Measurements from ENCODE around the gene TTYH2.

Gene TTYH2

DNA sequence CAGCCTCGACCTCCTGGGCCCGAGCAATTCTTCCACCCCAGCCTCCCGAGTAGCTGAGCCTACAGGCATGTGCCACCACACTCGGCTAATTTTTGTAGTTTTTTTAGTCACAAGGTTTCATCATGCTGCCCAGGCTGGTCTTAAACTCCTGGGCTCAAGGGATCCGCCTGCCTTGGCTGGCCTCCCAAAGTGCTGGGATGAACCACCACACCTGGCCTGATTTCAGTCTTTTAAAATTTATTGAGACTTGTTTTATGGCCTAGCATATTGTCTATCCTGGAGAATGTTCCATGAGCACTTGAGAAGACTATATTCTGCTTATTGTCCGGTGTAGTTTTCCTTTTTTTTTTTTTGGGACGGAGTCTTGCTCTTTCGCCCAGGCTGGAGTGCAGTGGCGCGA is 79.1 kb downstream of the TTYH2 start:
- no peak for DNase-seq (ENCODE audit: low read depth)
- H3K4me3 ChIP-seq (ENCODE audit: low read depth, low read length) = no peak overlapping the region
- TF ChIP-seq, protein P1, sequence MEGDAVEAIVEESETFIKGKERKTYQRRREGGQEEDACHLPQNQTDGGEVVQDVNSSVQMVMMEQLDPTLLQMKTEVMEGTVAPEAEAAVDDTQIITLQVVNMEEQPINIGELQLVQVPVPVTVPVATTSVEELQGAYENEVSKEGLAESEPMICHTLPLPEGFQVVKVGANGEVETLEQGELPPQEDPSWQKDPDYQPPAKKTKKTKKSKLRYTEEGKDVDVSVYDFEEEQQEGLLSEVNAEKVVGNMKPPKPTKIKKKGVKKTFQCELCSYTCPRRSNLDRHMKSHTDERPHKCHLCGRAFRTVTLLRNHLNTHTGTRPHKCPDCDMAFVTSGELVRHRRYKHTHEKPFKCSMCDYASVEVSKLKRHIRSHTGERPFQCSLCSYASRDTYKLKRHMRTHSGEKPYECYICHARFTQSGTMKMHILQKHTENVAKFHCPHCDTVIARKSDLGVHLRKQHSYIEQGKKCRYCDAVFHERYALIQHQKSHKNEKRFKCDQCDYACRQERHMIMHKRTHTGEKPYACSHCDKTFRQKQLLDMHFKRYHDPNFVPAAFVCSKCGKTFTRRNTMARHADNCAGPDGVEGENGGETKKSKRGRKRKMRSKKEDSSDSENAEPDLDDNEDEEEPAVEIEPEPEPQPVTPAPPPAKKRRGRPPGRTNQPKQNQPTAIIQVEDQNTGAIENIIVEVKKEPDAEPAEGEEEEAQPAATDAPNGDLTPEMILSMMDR (IDR thresholded peaks at IDR 0.05; ENCODE audit: low read depth, low read length) = no peak
- TF ChIP-seq MYC (IDR thresholded peaks at IDR 0.05; ENCODE audit: low read depth, low read length) = no peak

DNA sequence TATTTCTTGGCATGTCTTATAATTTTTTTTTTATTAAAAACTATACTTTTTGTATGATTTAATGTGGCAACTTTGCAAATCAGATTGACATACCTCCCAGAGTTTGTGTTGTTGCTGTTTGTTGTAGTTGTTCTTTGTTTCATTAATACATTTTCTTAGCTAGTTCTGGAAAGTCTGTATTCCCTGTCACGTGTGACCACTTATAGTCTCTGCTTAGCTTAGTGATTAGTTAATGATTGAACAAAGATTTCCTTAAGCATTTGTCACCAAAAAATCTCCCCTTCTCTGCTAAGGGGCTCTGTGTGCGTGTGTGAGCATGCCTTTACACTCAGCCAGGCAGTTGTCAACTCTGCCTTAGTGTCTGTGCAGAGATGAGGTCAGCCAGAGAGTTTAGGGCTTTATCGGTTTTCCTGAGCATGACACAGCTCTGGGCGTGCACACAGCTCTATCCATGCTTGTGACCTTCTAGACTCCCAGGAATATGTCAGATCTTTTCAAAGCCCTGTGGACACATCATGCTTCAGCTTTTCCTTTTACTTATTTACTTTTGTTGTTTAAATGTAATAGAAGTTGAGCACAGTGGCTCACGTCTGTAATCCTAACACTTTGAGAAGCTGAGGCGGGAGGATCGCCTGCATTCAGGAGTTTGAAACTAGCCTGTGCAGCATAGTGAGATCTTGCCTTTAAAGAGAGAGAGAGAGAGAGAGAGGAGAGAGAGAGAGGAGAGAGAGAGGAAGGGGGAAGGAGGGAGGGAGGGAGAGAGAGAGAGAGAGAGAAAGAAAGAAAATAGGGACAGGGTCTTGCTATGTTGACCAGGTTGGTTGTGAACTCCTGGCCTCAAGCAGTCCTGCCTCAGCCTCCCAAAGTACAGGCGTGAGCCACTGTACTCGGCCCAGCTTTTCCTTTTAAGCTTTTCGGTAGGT is 82.5 kb downstream of the TTYH2 start:
- TF ChIP-seq, protein P2, sequence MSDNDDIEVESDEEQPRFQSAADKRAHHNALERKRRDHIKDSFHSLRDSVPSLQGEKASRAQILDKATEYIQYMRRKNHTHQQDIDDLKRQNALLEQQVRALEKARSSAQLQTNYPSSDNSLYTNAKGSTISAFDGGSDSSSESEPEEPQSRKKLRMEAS (IDR thresholded peaks at IDR 0.05; ENCODE audit: low read depth, low read length) = no peak
- TF ChIP-seq POLR2A (IDR thresholded peaks at IDR 0.05; ENCODE audit: extremely low read depth, insufficient read length) = no peak
- no peak for TF ChIP-seq MYC (IDR thresholded peaks at IDR 0.05; ENCODE audit: low read depth, low read length)
- H3K4me3 ChIP-seq (ENCODE audit: low read depth, low read length) = no peak overlapping the region
- no peak for DNase-seq (ENCODE audit: low read depth)

DNA sequence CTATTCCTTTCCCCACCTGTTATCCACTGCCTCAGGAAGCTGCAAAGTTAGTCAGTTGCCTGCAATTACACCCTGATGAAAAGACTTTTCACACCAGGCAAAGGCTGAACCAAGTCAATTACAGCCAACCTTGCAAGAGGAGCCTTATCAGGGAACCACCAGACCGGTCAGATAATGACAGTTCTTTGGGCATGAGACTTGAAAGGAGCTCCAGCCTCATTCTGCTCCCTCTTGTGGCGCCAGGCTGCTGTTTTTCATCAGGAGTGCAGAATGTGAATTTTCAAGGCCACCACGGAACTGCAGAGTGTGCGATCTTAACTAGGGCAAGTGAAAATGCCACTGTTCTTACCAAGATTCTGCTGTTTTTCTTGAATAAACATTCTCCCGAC is 83.2 kb downstream of the TTYH2 start:
- TF ChIP-seq, protein P2 (IDR thresholded peaks at IDR 0.05; ENCODE audit: low read depth, low read length) = peak; percentile 57; the same call in 1 of the 2 replicates
- TF ChIP-seq MYC (IDR thresholded peaks at IDR 0.05; ENCODE audit: low read depth, low read length) (no peak), POLR2A (IDR thresholded peaks at IDR 0.05; ENCODE audit: extremely low read depth, insufficient read length) (no peak)
- TF ChIP-seq, protein P1 (IDR thresholded peaks at IDR 0.05; ENCODE audit: low read depth, low read length) = peak; percentile 61
- H3K4me3 ChIP-seq (ENCODE audit: low read depth, low read length) = no peak overlapping the region
- DNase-seq (ENCODE audit: low read depth) = peak; percentile 74

DNA sequence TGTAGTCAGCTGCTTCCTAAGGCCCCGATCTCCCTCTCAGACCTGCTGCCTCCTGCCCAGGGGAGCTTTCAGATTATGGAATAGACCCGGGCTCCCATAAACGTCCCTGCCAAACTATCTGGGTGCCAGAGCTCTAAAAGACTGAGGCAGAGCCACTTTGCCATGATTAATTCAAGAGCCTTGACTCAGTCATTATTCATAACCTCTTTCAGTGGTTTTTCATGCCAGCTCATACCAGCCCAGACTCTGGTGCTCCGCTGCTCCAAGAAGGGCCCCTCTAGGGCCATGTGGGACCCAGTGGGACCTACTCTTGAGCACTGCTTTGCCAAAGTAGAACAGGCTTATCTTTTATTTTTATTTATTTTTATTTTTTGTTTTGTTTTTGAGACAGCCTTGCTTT is 84.6 kb downstream of the TTYH2 start:
- DNase-seq (ENCODE audit: low read depth) = no peak
- no peak overlapping the region for H3K4me3 ChIP-seq (ENCODE audit: low read depth, low read length)
- TF ChIP-seq POLR2A (IDR thresholded peaks at IDR 0.05; ENCODE audit: extremely low read depth, insufficient read length) = no peak
- TF ChIP-seq, protein P2 (IDR thresholded peaks at IDR 0.05; ENCODE audit: low read depth, low read length) = no peak
- TF ChIP-seq MYC (IDR thresholded peaks at IDR 0.05; ENCODE audit: low read depth, low read length) = no peak
- TF ChIP-seq, protein P1 (IDR thresholded peaks at IDR 0.05; ENCODE audit: low read depth, low read length) = no peak

DNA sequence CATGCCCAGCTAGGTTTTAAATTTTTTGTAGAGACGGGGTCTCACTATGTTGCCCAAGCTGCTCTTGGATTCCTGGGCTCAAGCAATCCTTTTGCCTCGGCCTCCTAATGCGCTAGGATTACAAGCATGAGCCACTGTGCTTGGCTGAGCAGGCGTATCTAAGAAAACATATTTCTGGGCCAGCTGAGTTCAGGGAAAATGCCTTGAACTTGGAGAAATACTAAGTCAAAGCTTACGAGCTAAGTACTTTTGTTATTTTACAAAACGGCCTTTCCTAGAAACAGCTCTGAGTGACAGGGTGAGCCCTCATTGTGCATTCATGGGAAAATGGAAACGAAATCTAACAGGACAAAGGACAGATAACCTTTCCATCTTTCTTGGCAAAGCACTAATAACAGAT is 85.4 kb downstream of the TTYH2 start:
- TF ChIP-seq MYC (IDR thresholded peaks at IDR 0.05; ENCODE audit: low read depth, low read length) = no peak
- TF ChIP-seq, protein P2 (IDR thresholded peaks at IDR 0.05; ENCODE audit: low read depth, low read length) = no peak
- no peak for TF ChIP-seq POLR2A (IDR thresholded peaks at IDR 0.05; ENCODE audit: extremely low read depth, insufficient read length)
- TF ChIP-seq, protein P1 (IDR thresholded peaks at IDR 0.05; ENCODE audit: low read depth, low read length) = no peak
- no peak for DNase-seq (ENCODE audit: low read depth)
- no peak overlapping the region for H3K4me3 ChIP-seq (ENCODE audit: low read depth, low read length)

DNA sequence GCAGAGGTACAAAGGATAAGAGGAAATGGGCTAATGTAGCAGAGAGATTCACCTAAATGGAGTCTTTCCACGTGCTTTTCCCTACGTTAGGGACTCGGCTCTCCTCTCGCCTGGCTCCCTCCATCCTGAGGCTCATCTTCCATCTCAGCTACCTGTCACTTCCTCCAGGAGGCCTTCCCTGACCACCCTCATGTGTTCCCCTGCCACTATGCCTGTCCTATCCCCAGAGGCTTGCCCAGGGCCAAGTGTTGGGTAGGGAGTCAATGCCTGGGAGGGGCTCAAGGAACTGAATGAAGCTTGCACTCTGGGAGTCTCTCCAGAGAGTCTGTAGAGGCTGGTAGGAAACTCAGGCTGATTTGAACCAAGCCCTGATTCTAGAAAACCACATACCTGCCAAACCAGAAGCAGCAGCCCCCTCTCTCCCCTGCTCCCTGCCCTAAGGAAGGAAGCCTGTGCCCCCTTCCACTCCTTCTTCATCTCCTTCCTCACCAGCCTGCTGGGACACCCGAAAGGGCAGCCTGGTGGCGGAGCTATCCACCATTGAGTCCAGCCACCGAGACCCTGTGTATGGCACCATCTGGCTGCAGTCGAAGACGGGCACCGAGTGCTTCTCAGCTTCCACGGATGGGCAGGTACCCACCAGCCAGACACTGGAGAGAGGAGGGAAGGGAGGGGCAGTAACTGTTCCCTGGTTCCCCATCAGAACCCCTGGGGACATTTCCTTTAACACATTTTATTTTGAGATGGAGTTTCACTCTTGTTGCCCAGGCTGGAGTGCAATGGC is 86.0 kb downstream of the TTYH2 start:
- TF ChIP-seq, protein P1 (IDR thresholded peaks at IDR 0.05; ENCODE audit: low read depth, low read length) = no peak
- TF ChIP-seq POLR2A (IDR thresholded peaks at IDR 0.05; ENCODE audit: extremely low read depth, insufficient read length) = no peak
- TF ChIP-seq MYC (IDR thresholded peaks at IDR 0.05; ENCODE audit: low read depth, low read length) = no peak
- TF ChIP-seq, protein P2 (IDR thresholded peaks at IDR 0.05; ENCODE audit: low read depth, low read length) = no peak
- DNase-seq (ENCODE audit: low read depth) = no peak
- H3K4me3 ChIP-seq (ENCODE audit: low read depth, low read length) = no peak overlapping the region

All from NB4 (cell line).